Mesenchymal stem cell (in vitro differentiated cells and primary cell): ENCODE data around the gene BOC.

Source experiments
- DNase-seq: peaks from one replicate; pipeline ENCODE4 v3.0.0-alpha.2; 2013
- H2AFZ ChIP-seq: one replicate; pipeline ENCODE4 v1.6.1; 2013; ENCODE audit warnings: low read depth, mild to moderate bottlenecking, control low read depth, inconsistent platforms, low read length, moderate library complexity
- H2AK5ac ChIP-seq: 2 replicates; pipeline ENCODE4 v1.6.1; 2013; ENCODE audit warnings: low read length, moderate library complexity, mild to moderate bottlenecking, inconsistent platforms; ENCODE audit not compliant: severe bottlenecking
- H2BK120ac ChIP-seq: one replicate; pipeline ENCODE4 v1.6.1; 2013; ENCODE audit warnings: low read depth, mild to moderate bottlenecking, inconsistent platforms, low read length, moderate library complexity
- H2BK12ac ChIP-seq, 2 experiments: one replicate each; pipeline ENCODE4 v1.6.1; 2013; ENCODE audit warnings: inconsistent platforms in 2 of 2, low read length in 2 of 2, mild to moderate bottlenecking in 2 of 2, moderate library complexity in 2 of 2, control low read depth in 1 of 2
- H2BK15ac ChIP-seq: one replicate; pipeline ENCODE4 v1.6.1; 2013; ENCODE audit warnings: mild to moderate bottlenecking, low read depth, inconsistent platforms; ENCODE audit not compliant: poor library complexity, severe bottlenecking
- H2BK5ac ChIP-seq: 2 replicates; pipeline ENCODE4 v1.6.1; 2013; ENCODE audit warnings: low read depth, mild to moderate bottlenecking, low read length, control low read depth, inconsistent platforms; ENCODE audit not compliant: poor library complexity, severe bottlenecking
- H3K14ac ChIP-seq, 2 experiments: one replicate each; pipeline ENCODE4 v1.6.1; 2013; ENCODE audit warnings: inconsistent platforms in 2 of 2, low read length in 2 of 2, control low read depth in 1 of 2, mild to moderate bottlenecking in 1 of 2, moderate library complexity in 1 of 2
- H3K18ac ChIP-seq, 2 experiments: one replicate each; pipeline ENCODE4 v1.6.1; 2013; ENCODE audit warnings: inconsistent platforms in 2 of 2, low read length in 2 of 2, control low read depth in 1 of 2, low read depth in 1 of 2, mild to moderate bottlenecking in 1 of 2
- H3K23ac ChIP-seq, 2 experiments: one replicate each; pipeline ENCODE4 v1.6.1; 2013; ENCODE audit warnings: inconsistent platforms in 2 of 2, low read length in 2 of 2, mild to moderate bottlenecking in 2 of 2, moderate library complexity in 2 of 2, control low read depth in 1 of 2
- H3K27ac ChIP-seq: 2 replicates; pipeline ENCODE4 v1.5.1; 2013; ENCODE audit warnings: mild to moderate bottlenecking, moderate library complexity, low read length, control low read depth, inconsistent platforms; ENCODE audit not compliant: poor library complexity, severe bottlenecking
- H3K27me3 ChIP-seq, 2 experiments: 2 replicates each; pipeline versions ENCODE4 v1.6.1 to v1.7.0; 2013; ENCODE audit warnings: low read length in 2 of 2, mild to moderate bottlenecking in 2 of 2, moderate library complexity in 2 of 2, control low read depth in 1 of 2, inconsistent platforms in 1 of 2; ENCODE audit not compliant: control insufficient read depth in 1 of 2, insufficient read depth in 1 of 2
- H3K36me3 ChIP-seq, 2 experiments: 2 replicates each; pipeline versions ENCODE4 v1.6.1 to v1.7.0; 2013; ENCODE audit warnings: low read length in 2 of 2, control low read depth in 1 of 2, inconsistent platforms in 1 of 2, low read depth in 1 of 2, mild to moderate bottlenecking in 1 of 2; ENCODE audit not compliant: insufficient read depth in 2 of 2, control insufficient read depth in 1 of 2
- H3K4ac ChIP-seq, 2 experiments: one replicate each; pipeline ENCODE4 v1.6.1; 2013; ENCODE audit warnings: inconsistent platforms in 2 of 2, low read length in 2 of 2, mild to moderate bottlenecking in 2 of 2, moderate library complexity in 2 of 2, control low read depth in 1 of 2, low read depth in 1 of 2
- H3K4me1 ChIP-seq: 2 replicates; pipeline ENCODE4 v1.6.1; 2013; ENCODE audit warnings: low read depth, low read length, control low read depth; ENCODE audit not compliant: control insufficient read depth, insufficient read depth
- H3K4me2 ChIP-seq: 2 replicates; pipeline ENCODE4 v1.6.1; 2013; ENCODE audit warnings: low read length, mild to moderate bottlenecking, inconsistent platforms; ENCODE audit not compliant: poor library complexity, severe bottlenecking
- H3K4me3 ChIP-seq, 2 experiments: 2 replicates each; pipeline versions ENCODE4 v1.5.1 to v1.7.0; 2013; ENCODE audit warnings: low read length in 2 of 2, mild to moderate bottlenecking in 2 of 2, control low read depth in 1 of 2, low read depth in 1 of 2; ENCODE audit not compliant: insufficient read depth in 1 of 2
- H3K79me1 ChIP-seq: replicated peaks from 2 replicates; pipeline ENCODE4 v1.6.1; 2013; ENCODE audit warnings: mild to moderate bottlenecking, control low read depth, low read length, inconsistent platforms; ENCODE audit not compliant: poor library complexity, severe bottlenecking
- H3K9ac ChIP-seq: 2 replicates; pipeline ENCODE4 v1.7.0; 2013; ENCODE audit warnings: mild to moderate bottlenecking, low read length, moderate library complexity
- H3K9me3 ChIP-seq: 2 replicates; pipeline ENCODE4 v1.7.0; 2013; ENCODE audit warnings: mild to moderate bottlenecking, low read length; ENCODE audit not compliant: control insufficient read depth
- H4K8ac ChIP-seq: one replicate; pipeline ENCODE4 v1.6.1; 2013; ENCODE audit warnings: inconsistent platforms, mild to moderate bottlenecking, low read length, moderate library complexity
- H4K91ac ChIP-seq: one replicate; pipeline ENCODE4 v1.6.1; 2013; ENCODE audit warnings: mild to moderate bottlenecking, low read length, inconsistent platforms
- WGBS: methylation state at CpG from one replicate; pipeline ENCODE4 v1.1.7; 2013; ENCODE audit warnings: mixed read lengths; 5-methylcytosine and 5-hydroxymethylcytosine counted together

BOC gene

DNA sequence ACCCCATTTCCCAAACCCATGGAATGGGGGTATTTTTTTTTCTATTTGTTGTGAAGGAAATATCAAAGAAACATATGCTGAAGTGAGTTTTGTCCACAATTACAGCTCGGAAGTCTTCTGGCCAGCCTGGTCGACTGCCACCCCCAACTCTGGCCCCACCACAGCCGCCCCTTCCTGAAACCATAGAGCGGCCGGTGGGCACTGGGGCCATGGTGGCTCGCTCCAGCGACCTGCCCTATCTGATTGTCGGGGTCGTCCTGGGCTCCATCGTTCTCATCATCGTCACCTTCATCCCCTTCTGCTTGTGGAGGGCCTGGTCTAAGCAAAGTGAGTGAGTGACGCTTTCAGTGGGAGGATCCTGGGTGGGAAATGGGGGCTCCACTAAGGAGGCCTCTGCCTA, 71.9 kb downstream of the BOC start:
- no peak overlapping the region for H2BK15ac ChIP-seq
- H2AK5ac ChIP-seq: no peak overlapping the region
- H3K27me3 ChIP-seq: no peaks in the 10 kb centered on the region
- no peak overlapping the region for H2AFZ ChIP-seq
- H4K8ac ChIP-seq: no peak overlapping the region
- peaks cover 12% of the 10 kb centered on the region for H3K4me1 ChIP-seq
- no peak overlapping the region for H3K4ac ChIP-seq
- 98% methylated on average over 12 of the region's 12 CpGs for WGBS
- no peaks in the 10 kb centered on the region for H3K9me3 ChIP-seq
- no peak overlapping the region for H3K4me3 ChIP-seq
- no peak overlapping the region for H3K9ac ChIP-seq
- no peak overlapping the region for H3K18ac ChIP-seq
- no peak overlapping the region for H4K91ac ChIP-seq
- H3K36me3 ChIP-seq: peaks cover 58 to 77% of the 10 kb centered on the region in 2 experiments
- H3K27ac ChIP-seq: no peak overlapping the region
- no peak overlapping the region for H2BK120ac ChIP-seq
- DNase-seq: no peak
- H3K23ac ChIP-seq: no peak overlapping the region
- no peaks in the 10 kb centered on the region for H3K79me1 ChIP-seq
- H2BK5ac ChIP-seq: no peak overlapping the region
- no peak overlapping the region for H3K14ac ChIP-seq
- no peak overlapping the region for H2BK12ac ChIP-seq
- no peak overlapping the region for H3K4me2 ChIP-seq

DNA sequence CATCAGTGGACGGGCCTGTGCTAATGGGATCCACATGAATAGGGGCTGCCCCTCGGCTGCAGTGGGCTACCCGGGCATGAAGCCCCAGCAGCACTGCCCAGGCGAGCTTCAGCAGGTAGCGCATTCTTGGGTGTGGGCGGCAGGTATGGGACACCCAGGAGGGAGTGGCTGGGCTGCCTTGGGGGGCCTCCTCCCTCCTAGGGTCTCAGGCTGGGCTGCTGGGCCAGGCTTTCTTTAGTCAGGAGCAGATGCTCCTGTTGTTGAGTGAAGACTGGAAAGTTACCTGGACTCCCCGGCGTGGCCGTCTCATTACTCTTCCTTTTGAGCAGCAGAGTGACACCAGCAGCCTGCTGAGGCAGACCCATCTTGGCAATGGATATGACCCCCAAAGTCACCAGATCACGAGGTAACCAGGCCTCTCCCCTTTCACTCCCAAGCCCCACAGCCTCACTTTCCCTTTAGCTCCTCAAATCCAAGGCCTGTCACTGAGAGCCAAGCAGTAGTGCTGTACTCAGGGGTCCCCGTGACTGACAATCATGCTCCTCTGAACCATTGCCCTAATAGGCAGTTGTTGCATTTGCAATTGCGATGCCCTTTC, 73.2 kb downstream of the BOC start:
- H3K79me1 ChIP-seq: no peaks in the 10 kb centered on the region
- no peak overlapping the region for H2AK5ac ChIP-seq
- H3K4me1 ChIP-seq: peaks cover 11% of the 10 kb centered on the region
- no peak overlapping the region for H3K18ac ChIP-seq
- no peak overlapping the region for H3K23ac ChIP-seq
- no peak for DNase-seq
- no peak overlapping the region for H4K91ac ChIP-seq
- no peak overlapping the region for H3K4ac ChIP-seq
- H2BK15ac ChIP-seq: peak overlapping the region; percentile 23
- no peak overlapping the region for H3K14ac ChIP-seq
- H2BK120ac ChIP-seq: no peak overlapping the region
- H3K27me3 ChIP-seq: no peaks in the 10 kb centered on the region
- H3K9me3 ChIP-seq: no peaks in the 10 kb centered on the region
- H4K8ac ChIP-seq: no peak overlapping the region
- 96% methylated on average over 12 of the region's 12 CpGs for WGBS
- no peak overlapping the region for H2BK5ac ChIP-seq
- peak overlapping the region in 1 of 2 experiments; percentile 6 for H2BK12ac ChIP-seq
- H3K4me3 ChIP-seq: no peak overlapping the region
- no peak overlapping the region for H3K4me2 ChIP-seq
- no peak overlapping the region for H3K27ac ChIP-seq
- no peak overlapping the region for H2AFZ ChIP-seq
- H3K9ac ChIP-seq: no peak overlapping the region
- H3K36me3 ChIP-seq: peaks cover 46 to 73% of the 10 kb centered on the region in 2 experiments

DNA sequence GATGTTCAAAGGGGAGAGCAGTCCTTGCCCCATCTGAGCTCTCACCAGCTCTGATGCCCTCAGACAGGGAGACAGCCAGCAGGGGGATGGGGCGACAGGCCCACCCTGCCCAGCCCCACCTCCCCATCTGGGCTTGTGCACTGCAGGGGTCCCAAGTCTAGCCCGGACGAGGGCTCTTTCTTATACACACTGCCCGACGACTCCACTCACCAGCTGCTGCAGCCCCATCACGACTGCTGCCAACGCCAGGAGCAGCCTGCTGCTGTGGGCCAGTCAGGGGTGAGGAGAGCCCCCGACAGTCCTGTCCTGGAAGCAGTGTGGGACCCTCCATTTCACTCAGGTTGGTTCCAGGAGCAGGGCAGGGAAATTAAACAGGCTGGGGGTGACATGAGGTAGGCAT, 73.9 kb downstream of the BOC start:
- H2AFZ ChIP-seq: no peak overlapping the region

DNA sequence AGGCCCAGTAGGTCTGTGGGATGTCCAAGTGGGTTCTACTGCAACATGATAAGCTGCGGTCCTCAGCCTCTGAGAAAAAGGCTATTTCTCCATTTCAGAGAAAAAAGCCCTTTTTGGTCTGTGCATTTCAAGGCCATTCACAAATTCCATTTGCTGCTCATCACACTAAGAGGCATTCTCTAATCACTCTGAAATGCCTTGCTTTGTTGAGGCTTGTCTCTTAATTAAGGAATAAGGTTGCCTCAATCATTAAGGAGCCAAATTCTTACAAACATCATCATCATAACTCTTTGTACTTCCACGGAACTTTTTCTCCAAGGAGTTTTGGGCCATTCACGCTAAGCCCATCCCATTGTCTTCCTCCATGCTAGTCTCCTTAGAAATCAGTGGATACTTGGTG, 74.4 kb downstream of the BOC start:
- peak overlapping the region in 1 of 2 experiments; percentile 86 for H3K18ac ChIP-seq
- H4K8ac ChIP-seq: no peak overlapping the region
- no peak overlapping the region for H2BK15ac ChIP-seq
- H3K14ac ChIP-seq: no peak overlapping the region
- peaks cover 11% of the 10 kb centered on the region for H3K4me1 ChIP-seq
- WGBS: 94% methylated on average over 3 of the region's 3 CpGs
- no peak overlapping the region for H3K4me2 ChIP-seq
- no peaks in the 10 kb centered on the region for H3K27me3 ChIP-seq
- no peak overlapping the region for H3K9ac ChIP-seq
- H2BK5ac ChIP-seq: no peak overlapping the region
- no peaks in the 10 kb centered on the region for H3K79me1 ChIP-seq
- H2BK120ac ChIP-seq: no peak overlapping the region
- H3K36me3 ChIP-seq: peaks cover 38 to 62% of the 10 kb centered on the region in 2 experiments
- H2AK5ac ChIP-seq: no peak overlapping the region
- no peak overlapping the region for H3K27ac ChIP-seq
- no peak overlapping the region for H3K4ac ChIP-seq
- H3K23ac ChIP-seq: no peak overlapping the region
- H3K4me3 ChIP-seq: no peak overlapping the region
- peak overlapping the region in 1 of 2 experiments; percentile 70 for H2BK12ac ChIP-seq
- DNase-seq: no peak
- no peaks in the 10 kb centered on the region for H3K9me3 ChIP-seq
- no peak overlapping the region for H2AFZ ChIP-seq
- H4K91ac ChIP-seq: no peak overlapping the region

More for the DNA sequence above, 73.9 kb downstream of the BOC start:
- WGBS: 97% methylated on average over 8 of the region's 8 CpGs
- no peak overlapping the region for H3K4me2 ChIP-seq
- H4K91ac ChIP-seq: peak overlapping the region; percentile 14
- no peak overlapping the region for H4K8ac ChIP-seq
- H3K23ac ChIP-seq: no peak overlapping the region
- peak overlapping the region in 1 of 2 experiments; percentile 70 for H2BK12ac ChIP-seq
- no peak overlapping the region for H3K9ac ChIP-seq
- H3K27me3 ChIP-seq: no peaks in the 10 kb centered on the region
- H2BK120ac ChIP-seq: no peak overlapping the region
- peak overlapping the region; percentile 16 to 54 for H3K18ac ChIP-seq
- H3K9me3 ChIP-seq: no peaks in the 10 kb centered on the region
- H3K4ac ChIP-seq: no peak overlapping the region
- no peaks in the 10 kb centered on the region for H3K79me1 ChIP-seq
- no peak overlapping the region for H3K14ac ChIP-seq
- no peak overlapping the region for H2BK15ac ChIP-seq
- H3K4me1 ChIP-seq: peaks cover 11% of the 10 kb centered on the region
- H2AK5ac ChIP-seq: no peak overlapping the region
- no peak overlapping the region for H2BK5ac ChIP-seq
- peaks cover 40 to 67% of the 10 kb centered on the region in 2 experiments for H3K36me3 ChIP-seq
- DNase-seq: no peak
- no peak overlapping the region for H3K4me3 ChIP-seq
- no peak overlapping the region for H3K27ac ChIP-seq
